SU-DHL-6 (cell line): Measurements from ENCODE around the gene TP73.
A peak's percentile ranks its signal among the peaks of the same experiment; 100 is the strongest.

Source experiments
- H2AFZ ChIP-seq: fragments of 200-600 bp; sonication (generic); 2 replicates; pipeline ENCODE4 v1.6.1; 2014; ENCODE audit warnings: low read depth, mild to moderate bottlenecking, moderate library complexity, mixed read lengths, antibody characterized with exemption, low read length; ENCODE audit not compliant: severe bottlenecking
- H3F3A ChIP-seq: fragments of 200-600 bp; shearing (Covaris generic); 2 replicates; pipeline ENCODE4 v1.6.0; 2016; ENCODE audit warnings: antibody characterized with exemption, mild to moderate bottlenecking; ENCODE audit not compliant: insufficient read depth
- H3K27ac ChIP-seq: fragments of 200-600 bp; sonication (generic); 2 replicates; pipeline ENCODE4 v1.5.1; 2016; ENCODE audit warnings: low read depth, mild to moderate bottlenecking, low read length, moderate library complexity, mixed read lengths
- H3K27me3 ChIP-seq: fragments of 200-600 bp; sonication (generic), shearing (Covaris generic); 2 replicates; pipeline ENCODE4 v1.6.0; 2014; ENCODE audit warnings: mild to moderate bottlenecking, low read length
- H3K36me3 ChIP-seq: fragments of 200-600 bp; sonication (generic); 2 replicates; pipeline ENCODE4 v1.6.1; 2014; ENCODE audit warnings: mild to moderate bottlenecking, low read length, mixed read lengths
- H3K4me2 ChIP-seq: fragments of 300-600, 200-600 bp; shearing (Covaris generic), sonication (generic); 2 replicates; pipeline ENCODE4 v1.6.0; 2014; ENCODE audit warnings: low read length, low read depth, mild to moderate bottlenecking; ENCODE audit not compliant: poor library complexity, severe bottlenecking
- H3K4me3 ChIP-seq: fragments of 200-600 bp; sonication (generic); 2 replicates; pipeline ENCODE4 v1.5.1; 2014; ENCODE audit warnings: antibody characterized with exemption, low read length, mild to moderate bottlenecking, mixed read lengths; ENCODE audit not compliant: insufficient read depth, poor library complexity, severe bottlenecking
- H3K79me2 ChIP-seq: fragments of 200-600 bp; sonication (generic); 2 replicates; pipeline ENCODE4 v1.6.1; 2014; ENCODE audit warnings: mild to moderate bottlenecking, low read length, moderate library complexity; ENCODE audit not compliant: insufficient read depth
- H3K9ac ChIP-seq: fragments of 200-600 bp; sonication (generic); 2 replicates; pipeline ENCODE4 v1.7.0; 2014; ENCODE audit warnings: mild to moderate bottlenecking, low read length
- H3K9me2 ChIP-seq: fragments of 200-600 bp; sonication (generic); replicated peaks from 2 replicates; pipeline ENCODE4 v1.6.1; 2014; ENCODE audit warnings: low read length; ENCODE audit not compliant: insufficient read depth
- H3K9me3 ChIP-seq: fragments of 200-600 bp; sonication (generic); 2 replicates; pipeline ENCODE4 v1.6.1; 2014; ENCODE audit warnings: low read length, mixed read lengths; ENCODE audit not compliant: insufficient read depth
- H4K20me1 ChIP-seq: fragments of 200-600 bp; sonication (generic); 2 replicates; pipeline ENCODE4 v1.6.1; 2014; ENCODE audit warnings: low read depth, mild to moderate bottlenecking, antibody characterized with exemption, low read length, moderate library complexity, mixed read lengths
- EZH2phosphoT487 ChIP-seq: fragments of 200-600 bp; sonication (generic), shearing (Covaris generic); conservative IDR thresholded peaks from 2 replicates; pipeline ENCODE4 v1.6.1; 2018; ENCODE audit warnings: mild to moderate bottlenecking, antibody characterized with exemption, low read length, moderate library complexity, mixed read lengths
- TF ChIP-seq, protein P1 (sequence below): fragments of 200-600 bp; sonication (generic); IDR thresholded peaks from one replicate; pipeline ENCODE4 v1.5.1; 2017; ENCODE audit warnings: antibody characterized with exemption, mild to moderate bottlenecking, low read length, moderate library complexity; ENCODE audit not compliant: insufficient read depth, poor library complexity, severe bottlenecking

Gene TP73

DNA sequence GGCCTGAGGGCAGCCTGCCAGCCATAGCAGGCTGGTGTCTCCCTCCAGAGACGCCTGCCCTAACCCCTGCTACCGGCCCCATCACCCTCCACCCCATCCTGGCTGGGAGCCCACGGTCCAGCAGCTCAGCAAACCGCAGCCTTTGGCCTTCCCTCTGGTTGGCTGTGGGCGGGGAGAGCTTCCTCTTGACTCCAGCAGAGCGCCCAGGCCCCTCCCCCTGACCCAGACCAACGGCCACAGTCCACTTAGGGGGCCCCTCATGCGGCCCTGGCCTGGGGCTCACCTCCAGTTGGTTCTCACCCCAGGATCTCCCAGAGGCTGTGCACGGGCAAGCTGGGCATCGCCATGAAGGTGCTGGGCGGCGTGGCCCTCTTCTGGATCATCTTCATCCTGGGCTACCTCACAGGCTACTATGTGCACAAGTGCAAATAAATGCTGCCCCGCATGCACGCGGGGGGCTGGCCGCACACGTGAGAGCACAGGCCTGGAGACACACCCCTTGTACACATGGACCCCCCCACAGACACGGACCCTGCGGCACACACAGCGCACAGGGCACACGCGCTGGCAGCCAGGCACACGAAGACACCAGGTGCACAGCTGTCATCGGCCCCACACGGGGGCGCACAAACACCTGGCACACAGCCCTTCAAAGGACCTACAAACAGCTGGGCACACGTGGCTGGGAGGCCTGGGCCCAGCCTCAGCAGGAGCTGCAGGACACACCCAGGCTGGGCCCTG lies 123.3 kb downstream of the TP73 start:
- no peak overlapping the region for H3K4me2 ChIP-seq
- H3K27me3 ChIP-seq = no peaks in the 10 kb centered on the region
- no peaks in the 10 kb centered on the region for H4K20me1 ChIP-seq
- H3K36me3 ChIP-seq = no peaks in the 10 kb centered on the region
- H3K9me2 ChIP-seq = no peaks in the 10 kb centered on the region
- no peak overlapping the region for H3K9ac ChIP-seq
- no peaks in the 10 kb centered on the region for H3K79me2 ChIP-seq
- H3K9me3 ChIP-seq = no peaks in the 10 kb centered on the region
- no peaks in the 10 kb centered on the region for H3F3A ChIP-seq
- TF ChIP-seq, protein P1, sequence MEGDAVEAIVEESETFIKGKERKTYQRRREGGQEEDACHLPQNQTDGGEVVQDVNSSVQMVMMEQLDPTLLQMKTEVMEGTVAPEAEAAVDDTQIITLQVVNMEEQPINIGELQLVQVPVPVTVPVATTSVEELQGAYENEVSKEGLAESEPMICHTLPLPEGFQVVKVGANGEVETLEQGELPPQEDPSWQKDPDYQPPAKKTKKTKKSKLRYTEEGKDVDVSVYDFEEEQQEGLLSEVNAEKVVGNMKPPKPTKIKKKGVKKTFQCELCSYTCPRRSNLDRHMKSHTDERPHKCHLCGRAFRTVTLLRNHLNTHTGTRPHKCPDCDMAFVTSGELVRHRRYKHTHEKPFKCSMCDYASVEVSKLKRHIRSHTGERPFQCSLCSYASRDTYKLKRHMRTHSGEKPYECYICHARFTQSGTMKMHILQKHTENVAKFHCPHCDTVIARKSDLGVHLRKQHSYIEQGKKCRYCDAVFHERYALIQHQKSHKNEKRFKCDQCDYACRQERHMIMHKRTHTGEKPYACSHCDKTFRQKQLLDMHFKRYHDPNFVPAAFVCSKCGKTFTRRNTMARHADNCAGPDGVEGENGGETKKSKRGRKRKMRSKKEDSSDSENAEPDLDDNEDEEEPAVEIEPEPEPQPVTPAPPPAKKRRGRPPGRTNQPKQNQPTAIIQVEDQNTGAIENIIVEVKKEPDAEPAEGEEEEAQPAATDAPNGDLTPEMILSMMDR = peak; percentile 18
- no peak for TF ChIP-seq EZH2phosphoT487
- H2AFZ ChIP-seq = no peak overlapping the region
- no peak overlapping the region for H3K27ac ChIP-seq
- no peak overlapping the region for H3K4me3 ChIP-seq

DNA sequence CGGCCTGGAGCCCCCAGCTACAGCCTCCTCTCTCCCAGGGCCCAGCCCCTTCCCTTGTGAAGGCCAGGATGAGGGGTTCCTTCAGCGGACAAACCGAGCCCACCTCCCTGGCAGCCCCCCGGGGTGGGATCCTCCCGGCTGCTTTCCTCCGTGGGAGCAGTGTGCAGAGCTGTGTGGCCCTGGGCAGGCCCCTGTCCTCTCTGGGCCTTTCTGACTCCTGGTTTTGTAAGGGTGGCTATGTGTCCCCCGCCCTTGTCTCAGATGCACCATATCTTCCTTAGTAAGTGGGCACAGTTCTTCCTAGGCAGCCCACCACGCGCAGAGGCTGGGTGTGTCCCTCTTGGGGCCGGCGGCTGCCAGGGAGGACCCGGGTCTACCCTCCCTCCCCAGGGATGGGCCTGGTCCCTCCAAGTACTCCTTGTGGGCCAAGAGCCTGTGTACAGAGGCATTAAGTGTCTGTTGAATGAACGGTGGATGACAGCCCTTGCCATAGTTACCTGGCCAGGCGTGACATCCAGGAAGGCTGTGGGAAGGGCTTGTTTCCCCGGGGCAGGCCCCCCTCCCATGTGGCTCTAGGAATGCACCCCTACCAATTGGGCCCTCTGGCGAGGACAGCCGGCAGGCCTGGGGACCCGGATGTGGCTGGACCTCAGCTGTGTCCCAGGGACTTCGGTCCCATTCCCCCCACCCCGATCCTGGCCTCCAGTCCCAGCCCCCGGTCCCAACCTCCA lies 124.1 kb downstream of the TP73 start:
- Histone ChIP-seq H3K4me2 (no peak overlapping the region), H3K9me2 (no peaks in the 10 kb centered on the region), H3K27me3 (no peaks in the 10 kb centered on the region), H4K20me1 (no peaks in the 10 kb centered on the region), H3F3A (no peaks in the 10 kb centered on the region), H3K79me2 (no peaks in the 10 kb centered on the region), H2AFZ (no peak overlapping the region), H3K9me3 (no peaks in the 10 kb centered on the region), H3K9ac (no peak overlapping the region), H3K27ac (no peak overlapping the region), H3K36me3 (no peaks in the 10 kb centered on the region), H3K4me3 (no peak overlapping the region)
- TF ChIP-seq, protein P1 = no peak
- no peak for TF ChIP-seq EZH2phosphoT487

DNA sequence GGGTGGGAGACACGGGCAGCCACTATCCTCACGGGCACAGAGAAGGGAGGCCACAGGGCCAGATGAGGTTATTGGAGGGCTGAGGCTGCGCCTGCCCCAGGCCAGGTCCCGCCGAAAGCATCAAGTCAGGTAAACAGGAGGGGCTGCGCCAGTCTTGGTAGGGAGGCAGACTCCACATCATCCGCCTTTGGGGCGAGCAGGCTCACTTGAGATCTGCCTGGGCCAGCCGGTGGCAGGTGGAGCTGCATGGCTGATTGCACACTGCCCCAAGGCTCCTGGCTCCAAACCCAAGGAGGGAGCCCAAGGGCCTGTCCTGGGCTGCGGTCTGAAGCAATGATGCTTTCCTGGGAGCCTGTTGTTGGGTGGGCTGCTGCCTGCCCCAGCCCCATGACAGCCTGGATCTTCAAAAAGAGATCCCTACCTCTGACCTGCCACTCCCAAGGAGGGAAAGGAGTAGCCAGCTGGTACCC lies 124.8 kb downstream of the TP73 start:
- no peak overlapping the region for H3K9ac ChIP-seq
- no peaks in the 10 kb centered on the region for H3K79me2 ChIP-seq
- H3F3A ChIP-seq = no peaks in the 10 kb centered on the region
- H3K4me3 ChIP-seq = no peak overlapping the region
- no peaks in the 10 kb centered on the region for H4K20me1 ChIP-seq
- H2AFZ ChIP-seq = no peak overlapping the region
- no peaks in the 10 kb centered on the region for H3K9me3 ChIP-seq
- H3K9me2 ChIP-seq = no peaks in the 10 kb centered on the region
- no peak overlapping the region for H3K27ac ChIP-seq
- H3K27me3 ChIP-seq = no peaks in the 10 kb centered on the region
- H3K4me2 ChIP-seq = no peak overlapping the region
- no peaks in the 10 kb centered on the region for H3K36me3 ChIP-seq
- TF ChIP-seq, protein P1 = no peak
- TF ChIP-seq EZH2phosphoT487 = no peak
